SK-N-SH treated with all-trans-retinoic acid at 6 μM for 48 hours (cell line): ENCODE data around the gene AMOTL1.

Experiments used
- PPARA ChIP-seq: fragments of 250-450 bp; sonication (Bioruptor Pico); IDR thresholded peaks from 2 replicates; pipeline ENCODE4 v1.5.0; 2020; ENCODE audit warnings: mild to moderate bottlenecking, borderline replicate concordance
- TCF4 ChIP-seq: fragments of 250-450 bp; sonication (Bioruptor Pico); IDR thresholded peaks from 2 replicates; pipeline ENCODE4 v1.8.0; 2021; ENCODE audit warnings: mild to moderate bottlenecking, moderate library complexity, borderline replicate concordance
- TF ChIP-seq, protein P1 (sequence below): fragments of 250-450 bp; sonication (Bioruptor Pico); IDR thresholded peaks from 2 replicates; pipeline ENCODE4 v1.8.0; 2020; ENCODE audit warnings: mild to moderate bottlenecking, moderate library complexity, borderline replicate concordance

DNA sequence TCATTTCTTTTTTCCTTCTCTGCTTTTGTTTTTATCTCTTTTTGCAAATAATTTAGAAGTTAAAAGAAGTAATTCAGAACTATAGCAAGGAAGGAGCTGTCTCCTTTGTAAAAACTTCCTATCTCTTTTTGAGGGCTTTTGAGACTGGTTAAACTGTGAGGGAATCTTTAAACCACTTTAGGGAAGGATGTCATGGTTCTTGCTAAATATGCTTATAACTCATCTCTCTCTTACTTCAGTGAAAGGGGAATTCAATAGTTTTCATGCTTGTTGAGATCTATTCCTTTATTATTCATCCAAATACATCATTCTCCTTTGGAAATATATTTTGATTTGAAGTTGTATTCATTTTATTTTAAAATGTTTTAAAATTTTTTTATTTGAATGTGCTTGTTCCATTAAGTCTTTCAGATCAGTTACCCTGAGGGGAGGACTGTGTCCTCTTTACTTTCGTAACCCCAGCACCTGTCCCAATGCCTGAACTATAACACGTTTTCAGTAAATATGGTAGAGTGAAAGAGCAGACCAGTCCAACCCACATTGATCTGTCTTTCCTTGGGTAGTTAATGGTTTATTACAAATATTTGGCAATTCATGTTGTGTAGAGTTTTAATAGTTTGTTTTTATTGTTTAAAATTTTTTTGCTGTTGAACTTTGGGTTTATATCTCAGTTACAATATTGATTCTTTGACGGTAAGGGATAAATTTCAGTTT, 27.5 kb downstream of the AMOTL1 start:
- TF ChIP-seq TCF4: no peak
- TF ChIP-seq, protein P1, sequence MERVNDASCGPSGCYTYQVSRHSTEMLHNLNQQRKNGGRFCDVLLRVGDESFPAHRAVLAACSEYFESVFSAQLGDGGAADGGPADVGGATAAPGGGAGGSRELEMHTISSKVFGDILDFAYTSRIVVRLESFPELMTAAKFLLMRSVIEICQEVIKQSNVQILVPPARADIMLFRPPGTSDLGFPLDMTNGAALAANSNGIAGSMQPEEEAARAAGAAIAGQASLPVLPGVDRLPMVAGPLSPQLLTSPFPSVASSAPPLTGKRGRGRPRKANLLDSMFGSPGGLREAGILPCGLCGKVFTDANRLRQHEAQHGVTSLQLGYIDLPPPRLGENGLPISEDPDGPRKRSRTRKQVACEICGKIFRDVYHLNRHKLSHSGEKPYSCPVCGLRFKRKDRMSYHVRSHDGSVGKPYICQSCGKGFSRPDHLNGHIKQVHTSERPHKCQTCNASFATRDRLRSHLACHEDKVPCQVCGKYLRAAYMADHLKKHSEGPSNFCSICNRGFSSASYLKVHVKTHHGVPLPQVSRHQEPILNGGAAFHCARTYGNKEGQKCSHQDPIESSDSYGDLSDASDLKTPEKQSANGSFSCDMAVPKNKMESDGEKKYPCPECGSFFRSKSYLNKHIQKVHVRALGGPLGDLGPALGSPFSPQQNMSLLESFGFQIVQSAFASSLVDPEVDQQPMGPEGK (CRISPR knock-in tag): no peak
- TF ChIP-seq PPARA (CRISPR knock-in tag): no peak
